ENCODE results near the gene ADAM12.

ADAM12 gene

GRCh38 chr10:126210051-126210651 lies 178.1 kb downstream of the ADAM12 start:
- Histone ChIP-seq H3K36me3 (ENCODE audit: control insufficient read depth, insufficient read depth, low read length) (no peaks in the 10 kb centered on the region), H3K27me3 (ENCODE audit: control insufficient read depth, insufficient read depth, low read length) (no peaks in the 10 kb centered on the region), H3K9me3 (ENCODE audit: control insufficient read depth, insufficient read depth, low read length) (no peaks in the 10 kb centered on the region), H3K9ac (ENCODE audit: low read depth, low read length) (no peak overlapping the region), H3K4me1 (ENCODE audit: control insufficient read depth, insufficient read depth, low read length) (no peaks in the 10 kb centered on the region), H3K4me3 (ENCODE audit: low read depth, low read length) (no peak overlapping the region)

DNA sequence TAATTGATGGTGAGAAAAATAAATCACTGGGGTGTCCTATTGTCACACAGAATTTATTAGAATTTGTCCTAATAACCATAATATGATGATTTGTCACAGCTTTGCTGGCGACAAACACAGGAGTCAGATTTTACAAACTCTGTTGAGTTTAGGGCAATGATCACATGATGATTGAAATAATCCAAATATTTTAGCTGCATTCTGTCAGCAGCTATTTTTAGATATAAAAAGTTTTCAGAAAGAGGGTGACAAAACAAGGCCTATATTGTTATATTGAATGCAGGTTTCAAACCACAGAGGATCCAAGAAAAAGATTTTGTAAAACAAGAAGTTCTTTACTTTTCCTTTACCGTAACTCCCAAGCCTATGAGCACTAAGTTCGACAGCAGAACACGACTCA lies 178.8 kb downstream of the ADAM12 start:
- Histone ChIP-seq H3K4me1 (ENCODE audit: control insufficient read depth, insufficient read depth, low read length) (no peaks in the 10 kb centered on the region), H3K27me3 (ENCODE audit: control insufficient read depth, insufficient read depth, low read length) (no peaks in the 10 kb centered on the region), H3K9me3 (ENCODE audit: control insufficient read depth, insufficient read depth, low read length) (no peaks in the 10 kb centered on the region), H3K36me3 (ENCODE audit: control insufficient read depth, insufficient read depth, low read length) (no peaks in the 10 kb centered on the region), H3K4me3 (ENCODE audit: low read depth, low read length) (no peak overlapping the region), H3K9ac (ENCODE audit: low read depth, low read length) (no peak overlapping the region)

DNA sequence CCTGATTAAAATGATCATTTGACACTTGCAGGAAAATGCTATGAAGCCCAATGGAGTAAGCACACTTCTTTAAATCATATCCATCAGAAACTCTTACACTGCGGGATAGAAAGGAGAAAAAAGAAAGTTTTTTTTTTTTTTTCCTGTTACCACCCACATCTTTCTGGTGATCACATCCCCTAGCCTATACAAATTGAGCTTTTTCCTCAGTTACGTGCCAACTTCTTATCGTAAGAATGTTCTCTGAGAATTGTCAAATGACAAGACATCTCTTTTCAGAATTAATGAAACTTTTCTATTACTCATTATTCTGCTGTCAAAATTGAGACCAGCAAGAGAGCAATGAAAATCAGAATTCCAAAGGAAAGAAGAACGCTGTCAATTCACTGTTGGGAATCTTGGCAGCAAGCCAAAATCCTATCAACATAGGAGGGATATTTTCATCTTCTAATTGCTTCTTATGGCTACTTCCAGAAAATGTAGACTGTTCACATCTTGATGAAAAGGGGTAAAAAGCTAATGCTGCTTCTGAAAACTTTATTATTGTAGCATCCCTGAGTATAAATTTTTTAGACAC lies 179.5 kb downstream of the ADAM12 start:
- Histone ChIP-seq H3K4me3 (ENCODE audit: low read depth, low read length) (no peak overlapping the region), H3K4me1 (ENCODE audit: control insufficient read depth, insufficient read depth, low read length) (no peaks in the 10 kb centered on the region), H3K36me3 (ENCODE audit: control insufficient read depth, insufficient read depth, low read length) (no peaks in the 10 kb centered on the region), H3K9ac (ENCODE audit: low read depth, low read length) (no peak overlapping the region), H3K27me3 (ENCODE audit: control insufficient read depth, insufficient read depth, low read length) (no peaks in the 10 kb centered on the region), H3K9me3 (ENCODE audit: control insufficient read depth, insufficient read depth, low read length) (no peaks in the 10 kb centered on the region)

- no peaks in the 10 kb centered on the region for H3K36me3 ChIP-seq (ENCODE audit: control insufficient read depth, insufficient read depth, low read length)
- no peaks in the 10 kb centered on the region for H3K9me3 ChIP-seq (ENCODE audit: control insufficient read depth, insufficient read depth, low read length)
- H3K9ac ChIP-seq (ENCODE audit: low read depth, low read length): no peak overlapping the region
- H3K4me1 ChIP-seq (ENCODE audit: control insufficient read depth, insufficient read depth, low read length): no peaks in the 10 kb centered on the region
- no peak overlapping the region for H3K4me3 ChIP-seq (ENCODE audit: low read depth, low read length)
- H3K27me3 ChIP-seq (ENCODE audit: control insufficient read depth, insufficient read depth, low read length): no peaks in the 10 kb centered on the region
These were observed 180.4 kb downstream of the ADAM12 start for GRCh38 chr10:126207851-126208250.

- H3K9me3 ChIP-seq (ENCODE audit: control insufficient read depth, insufficient read depth, low read length): no peaks in the 10 kb centered on the region
- no peak overlapping the region for H3K9ac ChIP-seq (ENCODE audit: low read depth, low read length)
- no peaks in the 10 kb centered on the region for H3K27me3 ChIP-seq (ENCODE audit: control insufficient read depth, insufficient read depth, low read length)
- no peaks in the 10 kb centered on the region for H3K36me3 ChIP-seq (ENCODE audit: control insufficient read depth, insufficient read depth, low read length)
- H3K4me3 ChIP-seq (ENCODE audit: low read depth, low read length): no peak overlapping the region
- H3K4me1 ChIP-seq (ENCODE audit: control insufficient read depth, insufficient read depth, low read length): no peaks in the 10 kb centered on the region
These were observed 180.9 kb downstream of the ADAM12 start for GRCh38 chr10:126207313-126207771.

GRCh38 chr10:126205486-126206205 lies 182.6 kb downstream of the ADAM12 start:
- no peaks in the 10 kb centered on the region for H3K9me3 ChIP-seq (ENCODE audit: control insufficient read depth, insufficient read depth, low read length)
- H3K27me3 ChIP-seq (ENCODE audit: control insufficient read depth, insufficient read depth, low read length): no peaks in the 10 kb centered on the region
- H3K36me3 ChIP-seq (ENCODE audit: control insufficient read depth, insufficient read depth, low read length): no peaks in the 10 kb centered on the region
- H3K9ac ChIP-seq (ENCODE audit: low read depth, low read length): no peak overlapping the region
- H3K4me3 ChIP-seq (ENCODE audit: low read depth, low read length): no peak overlapping the region
- H3K4me1 ChIP-seq (ENCODE audit: control insufficient read depth, insufficient read depth, low read length): no peaks in the 10 kb centered on the region

DNA sequence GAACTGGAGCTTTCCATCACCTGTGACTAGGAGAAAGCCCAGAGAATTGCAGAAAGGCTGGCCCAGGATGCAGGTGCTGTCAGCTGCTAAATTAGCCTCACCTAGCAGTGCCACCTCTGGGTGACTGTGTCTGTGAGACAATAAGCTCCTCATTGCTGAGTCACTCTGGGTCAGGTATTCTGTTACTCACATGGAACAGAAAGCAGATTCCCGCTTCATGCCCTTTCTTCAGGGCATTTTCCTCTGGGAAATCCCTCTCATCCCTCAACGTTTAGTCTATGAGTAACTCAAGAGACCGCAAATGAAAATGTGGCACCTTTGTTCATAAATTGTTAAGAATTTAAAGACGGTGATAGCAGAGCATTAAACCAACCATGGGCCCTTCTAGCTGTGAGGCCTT lies 184.0 kb downstream of the ADAM12 start:
- no peak overlapping the region for H3K9ac ChIP-seq (ENCODE audit: low read depth, low read length)
- no peaks in the 10 kb centered on the region for H3K27me3 ChIP-seq (ENCODE audit: control insufficient read depth, insufficient read depth, low read length)
- H3K36me3 ChIP-seq (ENCODE audit: control insufficient read depth, insufficient read depth, low read length): no peaks in the 10 kb centered on the region
- no peaks in the 10 kb centered on the region for H3K9me3 ChIP-seq (ENCODE audit: control insufficient read depth, insufficient read depth, low read length)
- no peak overlapping the region for H3K4me3 ChIP-seq (ENCODE audit: low read depth, low read length)
- no peaks in the 10 kb centered on the region for H3K4me1 ChIP-seq (ENCODE audit: control insufficient read depth, insufficient read depth, low read length)

GRCh38 chr10:126203746-126204145 lies 184.5 kb downstream of the ADAM12 start:
- H3K36me3 ChIP-seq (ENCODE audit: control insufficient read depth, insufficient read depth, low read length): no peaks in the 10 kb centered on the region
- H3K4me1 ChIP-seq (ENCODE audit: control insufficient read depth, insufficient read depth, low read length): no peaks in the 10 kb centered on the region
- no peaks in the 10 kb centered on the region for H3K9me3 ChIP-seq (ENCODE audit: control insufficient read depth, insufficient read depth, low read length)
- H3K4me3 ChIP-seq (ENCODE audit: low read depth, low read length): no peak overlapping the region
- no peak overlapping the region for H3K9ac ChIP-seq (ENCODE audit: low read depth, low read length)
- H3K27me3 ChIP-seq (ENCODE audit: control insufficient read depth, insufficient read depth, low read length): no peaks in the 10 kb centered on the region

DNA sequence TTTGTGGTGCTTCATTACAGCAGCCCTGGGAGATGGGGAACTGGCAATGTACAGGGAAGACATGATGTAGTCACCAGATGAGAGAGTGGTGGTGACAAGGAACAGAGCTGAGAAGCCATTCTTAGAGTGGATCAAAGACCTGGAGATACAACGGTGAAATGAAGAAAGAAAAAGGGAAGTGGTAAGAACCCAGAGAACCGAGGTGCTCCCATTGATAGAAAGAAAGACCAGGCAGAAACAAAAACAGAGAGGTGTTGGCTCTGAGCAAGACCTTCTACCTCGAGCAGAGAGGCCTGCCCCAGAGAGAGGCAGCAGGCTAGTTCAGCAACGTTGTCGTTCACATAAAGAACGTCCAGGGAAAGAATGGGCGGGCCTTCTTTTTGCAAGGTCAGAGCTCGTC lies 186.7 kb downstream of the ADAM12 start:
- H3K4me1 ChIP-seq (ENCODE audit: control insufficient read depth, insufficient read depth, low read length): no peaks in the 10 kb centered on the region
- H3K27me3 ChIP-seq (ENCODE audit: control insufficient read depth, insufficient read depth, low read length): no peaks in the 10 kb centered on the region
- no peaks in the 10 kb centered on the region for H3K9me3 ChIP-seq (ENCODE audit: control insufficient read depth, insufficient read depth, low read length)
- H3K4me3 ChIP-seq (ENCODE audit: low read depth, low read length): no peak overlapping the region
- no peaks in the 10 kb centered on the region for H3K36me3 ChIP-seq (ENCODE audit: control insufficient read depth, insufficient read depth, low read length)
- no peak overlapping the region for H3K9ac ChIP-seq (ENCODE audit: low read depth, low read length)

- Histone ChIP-seq H3K4me3 (ENCODE audit: low read depth, low read length) (no peak overlapping the region), H3K4me1 (ENCODE audit: control insufficient read depth, insufficient read depth, low read length) (no peaks in the 10 kb centered on the region), H3K36me3 (ENCODE audit: control insufficient read depth, insufficient read depth, low read length) (no peaks in the 10 kb centered on the region), H3K9me3 (ENCODE audit: control insufficient read depth, insufficient read depth, low read length) (no peaks in the 10 kb centered on the region), H3K27me3 (ENCODE audit: control insufficient read depth, insufficient read depth, low read length) (no peaks in the 10 kb centered on the region), H3K9ac (ENCODE audit: low read depth, low read length) (no peak overlapping the region)
These were observed 188.9 kb downstream of the ADAM12 start for GRCh38 chr10:126199221-126199998.

GRCh38 chr10:126198681-126199080 lies 189.6 kb downstream of the ADAM12 start:
- Histone ChIP-seq H3K9ac (ENCODE audit: low read depth, low read length) (no peak overlapping the region), H3K4me1 (ENCODE audit: control insufficient read depth, insufficient read depth, low read length) (no peaks in the 10 kb centered on the region), H3K36me3 (ENCODE audit: control insufficient read depth, insufficient read depth, low read length) (no peaks in the 10 kb centered on the region), H3K27me3 (ENCODE audit: control insufficient read depth, insufficient read depth, low read length) (no peaks in the 10 kb centered on the region), H3K9me3 (ENCODE audit: control insufficient read depth, insufficient read depth, low read length) (no peaks in the 10 kb centered on the region), H3K4me3 (ENCODE audit: low read depth, low read length) (no peak overlapping the region)

All from iPS-15b (cell line).